IPS-20b (cell line): Measurements from ENCODE around the gene BMAL1.

Experiments used
- H3K27ac ChIP-seq: one replicate; pipeline ENCODE4 v1.5.1; 2013; ENCODE audit warnings: low read length
- H3K27me3 ChIP-seq: 2 replicates; pipeline ENCODE4 v1.6.1; 2013; ENCODE audit warnings: mild to moderate bottlenecking, low read length, inconsistent platforms; ENCODE audit not compliant: insufficient read depth
- H3K36me3 ChIP-seq: 2 replicates; pipeline ENCODE4 v1.6.1; 2013; ENCODE audit warnings: low read depth, mild to moderate bottlenecking, inconsistent platforms, low read length, moderate library complexity; ENCODE audit not compliant: insufficient read depth
- H3K4me1 ChIP-seq: 2 replicates; pipeline ENCODE4 v1.6.1; 2013; ENCODE audit warnings: mild to moderate bottlenecking, control low read depth, inconsistent platforms, low read length, moderate library complexity; ENCODE audit not compliant: insufficient read depth
- H3K4me3 ChIP-seq: 2 replicates; pipeline ENCODE4 v1.5.1; 2013; ENCODE audit warnings: mild to moderate bottlenecking, low read length, inconsistent platforms
- H3K9ac ChIP-seq: 2 replicates; pipeline ENCODE4 v1.6.1; 2013; ENCODE audit warnings: low read depth, mild to moderate bottlenecking, inconsistent platforms, low read length, moderate library complexity
- H3K9me3 ChIP-seq: 2 replicates; pipeline ENCODE4 v1.6.1; 2013; ENCODE audit warnings: mild to moderate bottlenecking, low read depth, low read length, inconsistent platforms; ENCODE audit not compliant: insufficient read depth

BMAL1 gene

GRCh38 chr11:13284776-13285588 is 7.4 kb downstream of the BMAL1 start:
- peaks cover 6% of the 10 kb centered on the region for H3K4me1 ChIP-seq
- no peak overlapping the region for H3K27ac ChIP-seq
- no peaks in the 10 kb centered on the region for H3K36me3 ChIP-seq
- H3K27me3 ChIP-seq: peaks cover 20% of the 10 kb centered on the region
- H3K4me3 ChIP-seq: no peak overlapping the region
- H3K9ac ChIP-seq: no peak overlapping the region
- no peaks in the 10 kb centered on the region for H3K9me3 ChIP-seq

- Histone ChIP-seq H3K4me1 (peaks cover 6% of the 10 kb centered on the region), H3K4me3 (no peak overlapping the region), H3K27ac (no peak overlapping the region), H3K36me3 (no peaks in the 10 kb centered on the region), H3K9ac (no peak overlapping the region), H3K9me3 (no peaks in the 10 kb centered on the region), H3K27me3 (peaks cover 7% of the 10 kb centered on the region; the same call in 1 of the 2 replicates)
These were observed 8.8 kb downstream of the BMAL1 start for GRCh38 chr11:13286279-13286821.

GRCh38 chr11:13287036-13287435 is 9.4 kb downstream of the BMAL1 start:
- Histone ChIP-seq H3K4me3 (no peak overlapping the region), H3K9me3 (no peaks in the 10 kb centered on the region), H3K36me3 (no peaks in the 10 kb centered on the region), H3K27me3 (no peaks in the 10 kb centered on the region), H3K4me1 (peaks cover 6% of the 10 kb centered on the region; the same call in 1 of the 2 replicates), H3K9ac (no peak overlapping the region), H3K27ac (no peak overlapping the region)

- Histone ChIP-seq H3K4me1 (peaks cover 6% of the 10 kb centered on the region; the same call in 1 of the 2 replicates), H3K36me3 (no peaks in the 10 kb centered on the region), H3K4me3 (no peak overlapping the region), H3K9me3 (no peaks in the 10 kb centered on the region), H3K27me3 (no peaks in the 10 kb centered on the region), H3K9ac (no peak overlapping the region), H3K27ac (no peak overlapping the region)
These were observed 10.1 kb downstream of the BMAL1 start for GRCh38 chr11:13287681-13288080.

GRCh38 chr11:13288375-13289029 is 10.9 kb downstream of the BMAL1 start:
- no peak overlapping the region for H3K27ac ChIP-seq
- peaks cover 2% of the 10 kb centered on the region; the same call in 1 of the 2 replicates for H3K4me1 ChIP-seq
- no peaks in the 10 kb centered on the region for H3K27me3 ChIP-seq
- H3K9me3 ChIP-seq: no peaks in the 10 kb centered on the region
- no peak overlapping the region for H3K9ac ChIP-seq
- no peaks in the 10 kb centered on the region for H3K36me3 ChIP-seq
- H3K4me3 ChIP-seq: no peak overlapping the region

GRCh38 chr11:13289081-13289480 is 11.5 kb downstream of the BMAL1 start:
- Histone ChIP-seq H3K9ac (no peak overlapping the region), H3K4me1 (no peaks in the 10 kb centered on the region), H3K9me3 (no peaks in the 10 kb centered on the region), H3K27me3 (no peaks in the 10 kb centered on the region), H3K27ac (no peak overlapping the region), H3K4me3 (no peak overlapping the region), H3K36me3 (no peaks in the 10 kb centered on the region)

- H3K9ac ChIP-seq: no peak overlapping the region
- no peak overlapping the region for H3K4me3 ChIP-seq
- H3K27me3 ChIP-seq: no peaks in the 10 kb centered on the region
- no peaks in the 10 kb centered on the region for H3K36me3 ChIP-seq
- H3K27ac ChIP-seq: no peak overlapping the region
- H3K9me3 ChIP-seq: no peaks in the 10 kb centered on the region
- H3K4me1 ChIP-seq: no peaks in the 10 kb centered on the region
These were observed 12.8 kb downstream of the BMAL1 start for GRCh38 chr11:13290221-13290980.

- H3K9me3 ChIP-seq: no peaks in the 10 kb centered on the region
- H3K27ac ChIP-seq: no peak overlapping the region
- no peaks in the 10 kb centered on the region for H3K27me3 ChIP-seq
- H3K4me3 ChIP-seq: no peak overlapping the region
- no peaks in the 10 kb centered on the region for H3K4me1 ChIP-seq
- no peaks in the 10 kb centered on the region for H3K36me3 ChIP-seq
- no peak overlapping the region for H3K9ac ChIP-seq
These were observed 13.8 kb downstream of the BMAL1 start for GRCh38 chr11:13291361-13291760.

GRCh38 chr11:13291800-13292199 is 14.2 kb downstream of the BMAL1 start:
- H3K4me1 ChIP-seq: no peaks in the 10 kb centered on the region
- no peaks in the 10 kb centered on the region for H3K27me3 ChIP-seq
- no peaks in the 10 kb centered on the region for H3K9me3 ChIP-seq
- H3K9ac ChIP-seq: no peak overlapping the region
- H3K27ac ChIP-seq: no peak overlapping the region
- H3K36me3 ChIP-seq: no peaks in the 10 kb centered on the region
- no peak overlapping the region for H3K4me3 ChIP-seq

- no peaks in the 10 kb centered on the region for H3K27me3 ChIP-seq
- no peaks in the 10 kb centered on the region for H3K4me1 ChIP-seq
- H3K4me3 ChIP-seq: no peak overlapping the region
- no peak overlapping the region for H3K9ac ChIP-seq
- H3K9me3 ChIP-seq: no peaks in the 10 kb centered on the region
- H3K36me3 ChIP-seq: no peaks in the 10 kb centered on the region
- H3K27ac ChIP-seq: no peak overlapping the region
These were observed 15.4 kb downstream of the BMAL1 start for GRCh38 chr11:13292970-13293369.

- Histone ChIP-seq H3K27ac (no peak overlapping the region), H3K4me1 (no peaks in the 10 kb centered on the region), H3K9me3 (no peaks in the 10 kb centered on the region), H3K36me3 (no peaks in the 10 kb centered on the region), H3K4me3 (no peak overlapping the region), H3K27me3 (no peaks in the 10 kb centered on the region), H3K9ac (no peak overlapping the region)
These were observed 16.6 kb downstream of the BMAL1 start for GRCh38 chr11:13294178-13294577.
